WTC11 (cell line): ENCODE measurements around the gene P2RX3. TPM values are rescaled to one million over a fixed set of nuclear protein-coding genes. Genes with fewer than 3 reads are reported as not detected.
A peak's percentile ranks its signal among the peaks of the same experiment; 100 is the strongest.

ENCODE experiments used
- ATAC-seq: fragments of 200-7000 bp; cut with Tn5 transposase; 2 replicates; pipeline ENCODE4 v1.10.0; 2021; ENCODE audit warnings: mild to moderate bottlenecking, moderate library complexity
- CTCF ChIA-PET: fragments of 300-600 bp; sonication (Branson Sonifier 250); formaldehyde crosslinking; loops from one replicate; lab custom pipeline; 2021; ENCODE audit warnings: antibody characterized with exemption; lab: Charles Lee
- POLR2A ChIA-PET: fragments of 350-600 bp; sonication (Branson Sonifier 250); formaldehyde crosslinking; loops from one replicate; lab custom pipeline; 2021; ENCODE audit warnings: antibody characterized with exemption; lab: Charles Lee
- DNase-seq: peaks from one replicate; pipeline ENCODE4 v3.0.0; 2021; ENCODE audit warnings: low spot score
- H3K27ac Mint-ChIP-seq: 2 replicates; pipeline ENCODE4 v1.8.0; 2021; ENCODE audit warnings: mixed read lengths
- H3K27me3 Mint-ChIP-seq: 2 replicates; pipeline ENCODE4 v1.8.0; 2021; ENCODE audit warnings: low read depth, mild to moderate bottlenecking, moderate library complexity, mixed read lengths
- H3K36me3 Mint-ChIP-seq: 2 replicates; pipeline ENCODE4 v1.8.0; 2021; ENCODE audit warnings: mixed read lengths
- H3K4me1 Mint-ChIP-seq: 2 replicates; pipeline ENCODE4 v1.8.0; 2022; ENCODE audit warnings: mixed read lengths
- H3K4me3 Mint-ChIP-seq: 2 replicates; pipeline ENCODE4 v1.8.0; 2021; ENCODE audit warnings: mild to moderate bottlenecking, moderate library complexity, mixed read lengths
- H3K9me3 Mint-ChIP-seq: 2 replicates; pipeline ENCODE4 v1.8.0; 2021; ENCODE audit warnings: mixed read lengths
- ATF2 ChIP-seq: sonication (generic); formaldehyde crosslinking; IDR thresholded peaks from 2 replicates; pipeline ENCODE4 v1.8.1; 2022; ENCODE audit warnings: low read depth, missing genetic modification reagents, borderline replicate concordance
- E2F4 ChIP-seq: sonication (generic); formaldehyde crosslinking; IDR thresholded peaks from 2 replicates; pipeline ENCODE4 v1.8.1; 2022; ENCODE audit warnings: low read depth, mild to moderate bottlenecking, moderate library complexity, missing genetic modification reagents, borderline replicate concordance
- ELF4 ChIP-seq: sonication (generic); formaldehyde crosslinking; IDR thresholded peaks from 2 replicates; pipeline ENCODE4 v1.8.1; 2022; ENCODE audit warnings: low read depth, mild to moderate bottlenecking, moderate library complexity, missing genetic modification reagents
- ERG ChIP-seq: fragments of 250-450 bp; sonication (Bioruptor Pico); IDR thresholded peaks from 2 replicates; pipeline ENCODE4 v1.8.0; 2021; ENCODE audit warnings: mild to moderate bottlenecking
- ESRRA ChIP-seq: sonication (generic); formaldehyde crosslinking; IDR thresholded peaks from 2 replicates; pipeline ENCODE4 v1.8.1; 2022; ENCODE audit warnings: mild to moderate bottlenecking, missing genetic modification reagents, borderline replicate concordance
- FOXP4 ChIP-seq: sonication (generic); formaldehyde crosslinking; IDR thresholded peaks from 2 replicates; pipeline ENCODE4 v1.8.0; 2022; ENCODE audit warnings: mild to moderate bottlenecking, missing genetic modification reagents
- GRHL2 ChIP-seq: fragments of 250-450 bp; sonication (Bioruptor Pico); IDR thresholded peaks from 2 replicates; pipeline ENCODE4 v1.8.0; 2022; ENCODE audit warnings: mild to moderate bottlenecking, moderate library complexity; ENCODE audit not compliant: insufficient replicate concordance, severe bottlenecking
- IRF2 ChIP-seq: sonication (generic); formaldehyde crosslinking; IDR thresholded peaks from 2 replicates; pipeline ENCODE4 v1.8.0; 2022; ENCODE audit warnings: low read depth, missing genetic modification reagents, borderline replicate concordance
- KAT7 ChIP-seq: sonication (generic); formaldehyde crosslinking; IDR thresholded peaks from 2 replicates; pipeline ENCODE4 v1.8.1; 2023; ENCODE audit warnings: missing genetic modification reagents, mild to moderate bottlenecking, borderline replicate concordance
- MXD4 ChIP-seq: fragments of 250-450 bp; sonication (Bioruptor Pico); IDR thresholded peaks from 2 replicates; pipeline ENCODE4 v1.8.0; 2021; ENCODE audit warnings: mild to moderate bottlenecking, moderate library complexity, borderline replicate concordance
- NR3C1 ChIP-seq: sonication (generic); formaldehyde crosslinking; conservative IDR thresholded peaks from 2 replicates; pipeline ENCODE4 v1.8.1; 2023; ENCODE audit warnings: low read depth, mild to moderate bottlenecking, missing genetic modification reagents
- SP1 ChIP-seq: sonication (generic); formaldehyde crosslinking; conservative IDR thresholded peaks from 2 replicates; pipeline ENCODE4 v1.8.1; 2022; ENCODE audit warnings: missing genetic modification reagents
- TEAD4 ChIP-seq: sonication (generic); formaldehyde crosslinking; IDR thresholded peaks from 2 replicates; pipeline ENCODE4 v1.8.0; 2022; ENCODE audit warnings: mild to moderate bottlenecking, missing genetic modification reagents
- USF1 ChIP-seq: sonication (generic); formaldehyde crosslinking; IDR thresholded peaks from 2 replicates; pipeline ENCODE4 v1.8.0; 2022; ENCODE audit warnings: mild to moderate bottlenecking, missing genetic modification reagents
- USF2 ChIP-seq: sonication (generic); formaldehyde crosslinking; IDR thresholded peaks from 2 replicates; pipeline ENCODE4 v1.8.1; 2023; ENCODE audit warnings: mild to moderate bottlenecking, missing genetic modification reagents, moderate library complexity
- ZMAT4 ChIP-seq: fragments of 250-450 bp; sonication (Bioruptor Pico); IDR thresholded peaks from 2 replicates; pipeline ENCODE4 v1.9.0; 2021; ENCODE audit warnings: mild to moderate bottlenecking
- ZNF232 ChIP-seq: sonication (generic); formaldehyde crosslinking; IDR thresholded peaks from 2 replicates; pipeline ENCODE4 v1.8.0; 2022; ENCODE audit warnings: mild to moderate bottlenecking, missing genetic modification reagents
- ZNF317 ChIP-seq: sonication (generic); formaldehyde crosslinking; IDR thresholded peaks from 2 replicates; pipeline ENCODE4 v1.8.1; 2023; ENCODE audit warnings: low read depth, mild to moderate bottlenecking, moderate library complexity, missing genetic modification reagents, borderline replicate concordance
- total RNA-seq: library from RNA; stranded (reverse); gene quantifications from 3 replicates; pipeline ENCODE4 v1.2.3, GENCODE V29; 2021

Gene P2RX3
- total RNA-seq, 1 experiment from 2014 or later, result 0.26 TPM

- DNase-seq (no peak), ATAC-seq (no peak)
- H3K27ac Mint-ChIP-seq, result peak overlapping the region; percentile 65; the same call in 1 of the 2 replicates
- peaks cover 57% of the 10 kb centered on the region for H3K36me3 Mint-ChIP-seq
- H3K9me3 Mint-ChIP-seq, result no peaks in the 10 kb centered on the region
- POLR2A ChIA-PET, result interaction anchor here (1.4 to 1.6 kb wide), 2 partner anchors 13 to 18 kb away, joined by 3 to 4 read pairs; no protein-coding TSS in a partner anchor
- TF ChIP-seq ZNF317 (CRISPR knock-in tag) (no peak), IRF2 (CRISPR knock-in tag) (no peak), ERG (CRISPR knock-in tag) (no peak), ELF4 (no peak), E2F4 (CRISPR knock-in tag) (no peak), ESRRA (CRISPR knock-in tag) (no peak), MXD4 (CRISPR knock-in tag) (no peak), KAT7 (no peak), NR3C1 (CRISPR knock-in tag) (no peak), SP1 (no peak), GRHL2 (no peak), ZMAT4 (CRISPR knock-in tag) (no peak), ZNF232 (no peak)
- H3K27me3 Mint-ChIP-seq, result no peaks in the 10 kb centered on the region
- H3K4me3 Mint-ChIP-seq, result no peak overlapping the region
- CTCF ChIA-PET, result interaction anchor here (5.0 kb wide), 1 partner anchor 57 kb away, joined by 22 read pairs; no protein-coding TSS in a partner anchor
- peaks cover 25% of the 10 kb centered on the region for H3K4me1 Mint-ChIP-seq
Observed at GRCh38 chr11:57306161-57306876, 31.8 kb upstream of the P2RX3 start.

GRCh38 chr11:57306940-57307565, 31.1 kb upstream of the P2RX3 start:
- Mint-ChIP-seq H3K4me3 (no peak overlapping the region), H3K36me3 (peaks cover 50% of the 10 kb centered on the region), H3K9me3 (no peaks in the 10 kb centered on the region), H3K27me3 (no peaks in the 10 kb centered on the region), H3K4me1 (peaks cover 30% of the 10 kb centered on the region)
- ChIA-PET CTCF (interaction anchor here (1.3 to 5.0 kb wide), 2 partner anchors 28 to 58 kb away, joined by 5 to 22 read pairs; no protein-coding TSS in a partner anchor), POLR2A (interaction anchor here (1.4 kb wide), 1 partner anchor 17 kb away, joined by 4 read pairs; no protein-coding TSS in a partner anchor)
- ATAC-seq (no peak), DNase-seq (no peak)
- TF ChIP-seq IRF2 (CRISPR knock-in tag), result no peak
- TF ChIP-seq KAT7, result no peak
- TF ChIP-seq, all 79 proteins: peak for 0
- H3K27ac Mint-ChIP-seq, result peak overlapping the region; percentile 71

GRCh38 chr11:57307666-57308270, 30.4 kb upstream of the P2RX3 start:
- POLR2A ChIA-PET, result interaction anchor here (0.5 kb wide), 1 partner anchor 14 kb away, joined by 3 read pairs; no protein-coding TSS in a partner anchor
- CTCF ChIA-PET, result interaction anchor here (0.9 to 1.3 kb wide), 2 partner anchors 29 to 38 kb away, joined by 3 to 5 read pairs; no protein-coding TSS in a partner anchor
- Mint-ChIP-seq H3K27me3 (no peaks in the 10 kb centered on the region), H3K27ac (peak overlapping the region; percentile 71; the same call in 1 of the 2 replicates), H3K4me3 (no peak overlapping the region), H3K9me3 (no peaks in the 10 kb centered on the region), H3K4me1 (peaks cover 34% of the 10 kb centered on the region), H3K36me3 (peaks cover 45% of the 10 kb centered on the region)
- ATAC-seq (no peak), DNase-seq (no peak)
- no peak for TF ChIP-seq TEAD4 (CRISPR knock-in tag)
- TF ChIP-seq USF2, result no peak
- TF ChIP-seq USF1 (CRISPR knock-in tag), result no peak
- TF ChIP-seq ATF2 (CRISPR knock-in tag), result no peak
- no peak for TF ChIP-seq ZNF232
- TF ChIP-seq FOXP4, result no peak
